Brain pericyte (primary cell): ENCODE data around the gene RAB3IP.
"Not testable (repeated sequence)": the region's sequence is repeated elsewhere in the genome, so short reads cannot be mapped to it uniquely, and the experiment has no call there.

Experiments
- DNase-seq: peaks from one replicate; pipeline ENCODE4 v3.0.0-alpha.2; 2012; ENCODE audit warnings: low read depth, low spot score

RAB3IP gene

DNA sequence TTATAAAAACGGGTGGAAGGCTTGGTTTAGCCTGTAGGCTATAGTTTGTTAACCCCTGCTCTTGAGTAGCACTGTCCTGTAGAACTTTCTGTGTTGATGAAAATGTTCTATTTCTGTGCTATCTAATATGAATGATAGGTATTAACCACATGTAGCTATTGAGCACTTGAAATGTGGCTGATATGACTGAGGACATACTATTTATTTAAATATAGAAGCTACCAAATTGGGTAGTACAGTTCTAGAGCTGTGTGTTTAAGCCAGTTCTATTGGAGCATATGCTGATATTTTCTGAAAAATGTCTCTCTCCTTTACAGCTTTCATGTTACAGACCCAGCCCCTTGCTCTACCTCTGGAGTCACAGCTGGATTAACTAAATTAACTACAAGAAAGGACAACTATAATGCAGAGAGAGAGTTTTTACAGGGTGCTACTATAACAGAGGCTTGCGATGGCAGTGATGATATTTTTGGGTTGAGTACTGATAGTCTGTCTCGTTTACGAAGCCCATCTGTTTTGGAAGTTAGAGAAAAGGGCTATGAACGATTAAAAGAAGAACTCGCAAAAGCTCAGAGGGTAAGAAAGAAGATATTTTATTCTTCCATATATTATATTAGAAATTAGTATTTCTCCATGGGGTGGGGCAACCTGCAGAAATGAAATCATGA, 17.6 kb downstream of the RAB3IP start:
- DNase-seq, result no peak

- no peak for DNase-seq
These were observed 19.4 kb downstream of the RAB3IP start for GRCh38 chr12:69758105-69758504.

- DNase-seq, result not testable (repeated sequence)
These were observed 20.9 kb downstream of the RAB3IP start for GRCh38 chr12:69759581-69759980.

GRCh38 chr12:69765515-69765914, 26.9 kb downstream of the RAB3IP start:
- no peak for DNase-seq

GRCh38 chr12:69766260-69766659, 27.6 kb downstream of the RAB3IP start:
- no peak for DNase-seq

DNA sequence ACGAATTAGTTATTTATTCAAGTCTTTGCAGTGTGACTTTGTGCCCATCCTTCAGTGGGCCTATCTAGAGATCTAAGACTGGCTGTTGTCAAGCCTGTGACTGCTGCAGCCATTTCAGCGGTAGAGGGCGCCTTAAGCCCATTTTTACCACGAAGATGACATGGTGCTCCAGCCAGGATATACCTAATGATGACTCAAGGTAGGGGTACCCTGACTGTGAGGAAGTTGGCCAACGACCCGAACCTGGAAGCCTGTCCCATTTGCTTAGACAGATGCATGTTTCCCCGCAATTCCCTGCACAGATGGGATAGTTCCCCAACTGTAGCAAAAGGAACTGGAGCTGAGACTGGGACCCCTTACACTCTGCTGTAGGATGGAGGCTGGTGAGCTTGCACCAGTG, 41.3 kb downstream of the RAB3IP start:
- DNase-seq, result peak; percentile 5

GRCh38 chr12:69783365-69783764, 44.7 kb downstream of the RAB3IP start:
- no peak for DNase-seq

DNA sequence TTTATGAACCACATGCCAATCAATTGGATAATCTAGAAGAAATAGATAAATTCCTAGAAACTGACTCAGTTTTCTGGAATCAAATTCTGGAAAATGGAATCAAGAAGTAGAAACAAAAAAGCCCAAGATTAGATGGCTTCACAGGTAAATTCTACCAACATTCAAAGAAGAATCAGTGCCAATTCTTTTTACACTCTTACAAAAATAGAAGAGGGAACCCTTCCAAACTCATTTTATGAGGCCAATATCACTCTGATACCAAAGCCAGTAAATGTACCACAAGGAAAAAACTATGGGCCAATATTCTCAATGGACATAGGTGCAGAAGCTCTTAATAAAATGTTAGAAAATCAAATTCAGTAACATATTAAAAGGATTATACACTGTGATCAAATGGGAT, 50.7 kb downstream of the RAB3IP start:
- DNase-seq, result no peak

DNA sequence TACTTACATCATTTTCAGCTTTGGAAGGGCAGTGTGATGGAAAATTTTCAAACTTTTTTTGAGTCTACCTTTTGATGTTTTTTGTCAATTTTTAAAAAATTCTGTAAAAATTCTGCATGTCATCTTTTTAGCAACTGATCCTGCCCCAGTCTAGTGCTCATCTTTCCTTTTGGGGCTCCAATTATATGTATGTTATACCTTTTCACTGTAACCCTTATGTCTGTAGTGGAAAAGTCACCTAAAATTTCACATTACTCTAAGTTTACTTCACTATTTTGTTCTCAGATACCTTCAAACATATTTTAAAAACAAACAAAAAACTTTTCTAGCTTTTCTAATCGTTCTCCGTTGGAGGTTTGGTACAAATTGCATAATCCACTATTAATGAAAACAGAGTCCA, 53.9 kb downstream of the RAB3IP start:
- no peak for DNase-seq

DNA sequence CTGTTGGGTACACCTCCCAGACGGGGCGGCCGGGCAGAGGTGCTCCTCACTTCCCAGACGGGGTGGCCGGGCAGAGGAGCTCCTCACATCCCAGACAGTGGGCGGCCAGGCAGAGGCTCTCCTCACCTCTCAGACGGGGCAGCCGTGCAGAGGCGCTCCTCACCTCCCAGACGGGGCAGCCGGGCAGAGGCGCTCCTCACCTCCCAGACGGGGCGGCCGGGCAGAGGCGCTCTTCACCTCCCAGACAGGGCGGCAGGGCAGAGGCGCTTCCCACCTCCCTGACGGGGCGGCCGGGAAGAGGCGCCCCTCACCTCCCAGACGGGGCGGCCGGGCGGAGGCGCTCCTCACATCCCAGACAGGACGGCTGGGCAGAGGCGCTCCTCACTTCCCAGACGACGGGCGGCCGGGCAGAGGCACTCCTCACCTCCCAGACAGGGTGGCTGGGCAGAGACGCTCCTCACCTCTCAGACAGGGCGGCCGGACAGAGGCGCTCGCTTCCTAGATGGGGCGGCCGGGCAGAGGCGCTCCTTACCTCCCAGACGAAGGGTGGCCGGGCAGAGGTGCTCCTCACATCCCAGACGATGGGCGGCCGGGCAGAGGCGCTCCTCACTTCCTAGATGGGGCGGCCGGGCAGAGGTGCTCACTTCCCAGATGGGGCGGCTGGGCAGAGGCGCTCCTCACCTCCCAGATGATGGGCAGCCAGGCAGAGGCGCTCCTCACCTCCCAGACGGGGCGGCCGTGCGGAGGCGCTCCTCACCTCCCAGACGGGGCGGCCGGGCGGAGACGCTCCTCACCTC, 68.6 kb downstream of the RAB3IP start:
- DNase-seq, result not testable (repeated sequence)

- DNase-seq, result no peak
These were observed 72.3 kb downstream of the RAB3IP start for GRCh38 chr12:69810870-69811498.

DNA sequence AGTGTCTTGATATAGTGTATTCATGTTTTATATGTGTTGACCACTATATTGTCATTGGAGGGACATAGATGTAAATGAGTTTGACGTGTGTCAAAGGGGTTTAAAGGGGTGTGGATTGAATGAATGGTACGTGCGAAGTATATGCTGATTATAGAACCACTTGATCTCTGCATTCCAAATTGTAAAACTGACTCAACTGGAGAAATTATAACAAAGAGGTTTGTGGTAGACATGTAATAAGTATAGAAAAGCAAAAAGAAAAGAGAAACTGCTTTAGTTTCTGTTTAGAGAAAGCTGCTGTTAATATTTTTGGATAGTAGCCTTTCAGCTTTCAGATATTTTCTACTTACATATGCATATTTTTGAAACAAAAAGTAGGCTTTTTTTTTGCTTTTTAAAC, 77.4 kb downstream of the RAB3IP start:
- DNase-seq, result no peak

DNA sequence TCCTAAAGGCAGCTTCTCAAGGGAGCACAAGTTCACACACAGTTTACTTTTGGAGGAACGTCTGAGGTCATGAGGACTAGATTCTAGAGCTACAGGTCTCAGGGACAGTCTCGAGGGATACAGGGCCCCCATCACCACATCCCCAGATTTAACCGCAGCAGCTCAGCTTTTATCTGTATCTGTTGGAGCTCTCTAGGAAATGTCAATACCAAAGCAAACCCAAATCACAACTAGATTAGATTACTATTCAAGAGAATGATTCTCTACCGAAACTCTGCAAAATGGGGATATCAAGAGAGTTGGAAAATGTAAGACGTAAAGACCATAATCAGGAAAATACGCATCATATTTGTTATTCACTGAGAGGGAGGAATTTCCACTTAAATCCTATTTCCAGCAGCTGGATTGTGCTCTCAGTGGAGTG, 82.4 kb downstream of the RAB3IP start:
- no peak for DNase-seq

DNA sequence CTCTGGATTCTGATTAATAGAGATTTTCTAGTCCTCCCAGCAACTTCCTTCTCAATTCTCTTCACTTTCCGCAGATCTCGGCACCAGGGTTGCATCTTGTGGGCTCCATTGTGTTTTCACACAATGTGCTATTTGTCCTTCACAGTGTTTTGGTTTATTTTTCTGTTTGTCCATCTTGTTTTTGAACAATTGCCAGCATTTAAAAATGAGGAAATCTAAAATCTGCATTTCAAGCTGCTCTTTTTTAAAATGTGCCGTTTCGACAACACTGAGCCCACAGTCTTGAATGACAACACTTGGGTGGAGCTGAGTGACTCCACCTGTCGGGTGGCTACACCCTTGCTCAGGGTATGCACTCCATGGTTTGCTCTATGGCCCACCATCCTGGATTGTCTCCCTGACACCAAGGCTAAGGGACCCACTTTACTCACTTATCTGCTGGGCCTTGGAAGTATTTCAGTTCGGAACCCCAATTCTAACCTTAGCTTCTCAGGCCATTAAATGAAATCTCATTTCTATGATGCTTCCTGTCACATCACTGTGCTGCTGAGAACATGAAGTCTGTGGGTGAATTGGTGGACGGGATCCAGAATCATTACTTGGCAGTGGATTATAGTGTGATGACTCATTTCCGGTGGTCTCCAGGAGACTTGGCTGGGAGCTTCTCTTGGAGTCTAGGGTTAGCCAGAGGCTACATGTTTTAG, 82.9 kb downstream of the RAB3IP start:
- DNase-seq, result peak; percentile 76

DNA sequence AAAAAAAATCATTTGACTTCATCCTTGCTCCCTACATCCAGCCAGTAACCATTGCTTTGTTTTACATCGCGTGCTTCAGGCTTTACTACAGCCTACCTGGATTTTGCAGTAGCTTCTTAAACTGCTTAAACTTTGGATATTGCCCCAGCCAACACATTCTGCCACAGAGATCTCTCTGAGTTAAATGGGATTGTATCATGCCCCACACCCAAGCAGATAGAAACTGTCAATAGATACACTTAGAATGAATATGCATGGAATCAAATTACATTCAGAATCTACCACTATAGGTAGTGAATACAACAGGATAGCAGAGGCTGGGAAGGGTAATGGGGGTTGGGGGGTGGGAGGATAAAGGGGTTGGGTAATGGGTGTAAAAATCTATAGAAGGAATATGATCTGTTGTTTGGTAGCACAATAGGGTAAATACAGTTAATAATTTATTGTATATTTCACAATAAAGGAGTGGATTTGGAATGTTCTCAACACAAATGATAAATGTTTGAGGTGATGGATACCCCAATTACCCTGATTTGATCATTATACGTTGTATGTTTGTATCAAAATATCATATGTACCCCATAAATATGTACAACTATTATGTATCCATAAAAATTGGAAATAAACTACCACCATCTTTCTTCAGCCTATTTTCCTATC, 83.7 kb downstream of the RAB3IP start:
- DNase-seq, result no peak

DNA sequence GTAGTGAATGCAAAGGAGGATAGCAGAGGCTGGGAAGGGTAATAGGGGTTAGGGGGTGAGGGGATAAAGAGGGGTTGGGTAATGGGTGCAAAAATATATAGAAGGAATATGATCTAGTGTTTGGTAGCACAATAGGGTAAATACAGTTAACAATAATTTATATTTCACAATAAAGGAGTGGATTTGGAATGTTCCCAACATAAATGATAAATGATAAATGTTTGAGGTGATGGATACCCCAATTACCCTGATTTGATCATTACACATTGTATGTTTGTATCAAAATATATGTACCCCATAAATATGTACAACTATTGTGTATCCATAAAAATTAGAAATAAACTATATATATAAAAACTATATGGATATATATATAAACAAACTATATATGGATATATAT, 85.4 kb downstream of the RAB3IP start:
- DNase-seq, result no peak

GRCh38 chr12:69824966-69825560, 86.4 kb downstream of the RAB3IP start, which contains the start of gene MYRFL:
Gene MYRFL (plus strand): TSS chr12:69825227. CDS start chr12:69825518, 291 bp downstream.
- DNase-seq, result no peak

GRCh38 chr12:69828897-69829296, 90.2 kb downstream of the RAB3IP start:
- DNase-seq, result no peak

GRCh38 chr12:69833696-69834095, 95.0 kb downstream of the RAB3IP start:
- no peak for DNase-seq

DNA sequence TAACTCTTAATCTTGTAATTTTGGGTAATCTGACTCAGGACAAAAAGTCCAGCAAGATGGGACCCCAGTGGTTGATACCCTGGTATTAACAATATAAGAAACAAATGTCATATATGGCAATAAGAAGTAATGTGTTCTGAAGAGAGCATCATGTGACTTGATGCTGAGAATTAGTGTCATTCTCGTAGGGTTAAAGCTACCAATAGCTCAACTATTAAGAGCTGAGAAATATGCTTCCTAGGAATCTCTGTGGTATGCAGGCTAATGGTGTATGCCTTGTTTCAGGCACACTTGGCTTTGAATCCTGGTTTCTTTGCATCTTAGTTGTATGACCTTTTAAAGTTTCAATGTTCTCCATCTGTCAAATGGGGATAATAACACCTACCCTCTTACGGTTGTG, 95.5 kb downstream of the RAB3IP start:
- DNase-seq, result no peak

GRCh38 chr12:69834576-69834975, 95.9 kb downstream of the RAB3IP start:
- no peak for DNase-seq
